Right lobe of liver (tissue), 4 donors: Measurements from ENCODE around the gene SLC11A1.

Experiments
- CTCF ChIP-seq, 4 donors: fragments of 200-600 bp in 3 of 4; fragments of 450-650 bp in 1 of 4; IDR thresholded peaks; one replicate each; pipeline versions ENCODE4 v1.5.1 to v1.8.0; 2016 to 2022; ENCODE audit warnings: antibody characterized with exemption in 4 of 4, mild to moderate bottlenecking in 2 of 4
- POLR2A ChIP-seq: fragments of 450-650 bp; IDR thresholded peaks from one replicate; pipeline ENCODE4 v1.6.1; 2017; ENCODE audit warnings: antibody characterized with exemption, mild to moderate bottlenecking
- donor health status: DM: no; HTN: no; CAD: no.
- donor health status: DM: no; HTN: no; CAD: no.
- donor health status: DM: no; HTN: yes; CAD: no.

GRCh38 chr2:218366621-218367414, 15.3 kb upstream of the SLC11A1 start:
- TF ChIP-seq CTCF (IDR thresholded peaks at IDR 0.05) (no peak), POLR2A (no peak)
